AG20443 (cell line): ENCODE measurements around the gene JMJD8.

Source experiments
- DNase-seq: peaks from one replicate; pipeline ENCODE4 v3.0.0; 2012; ENCODE audit warnings: low spot score, mixed read lengths

The JMJD8 gene

GRCh38 chr16:638034-638543, 46.0 kb downstream of the JMJD8 start:
- DNase-seq: no peak

GRCh38 chr16:637081-638018, 46.8 kb downstream of the JMJD8 start:
- DNase-seq: peak; percentile 99

GRCh38 chr16:636206-637080, 47.7 kb downstream of the JMJD8 start, which contains the start of gene METTL26:
TSS of gene METTL26 (minus strand) at chr16:636305. CDS start at chr16:636290, 15 bp downstream.
- DNase-seq: peak; percentile 94

GRCh38 chr16:635573-636205, 48.4 kb downstream of the JMJD8 start:
- no peak for DNase-seq

GRCh38 chr16:634996-635395, 49.1 kb downstream of the JMJD8 start:
- no peak for DNase-seq

- no peak for DNase-seq
Measured at GRCh38 chr16:634051-634670, 50.0 kb downstream of the JMJD8 start.

- DNase-seq: no peak
Measured at GRCh38 chr16:633336-634050, 50.6 kb downstream of the JMJD8 start.

GRCh38 chr16:632486-633335, 51.4 kb downstream of the JMJD8 start:
- no peak for DNase-seq

GRCh38 chr16:631808-632358, 52.3 kb downstream of the JMJD8 start:
- no peak for DNase-seq
